Stimulated activated CD8-positive, alpha-beta memory T cell treated with anti-CD3 and anti-CD28 coated beads, Interleukin-12 subunit alpha, Interleukin-12 subunit beta, amount 100 ng/mL, for 24 hours (primary cell): ENCODE data around the gene TSPOAP1.
"Not testable (repeated sequence)": the region's sequence is repeated elsewhere in the genome, so short reads cannot be mapped to it uniquely, and the experiment has no call there.

Source experiments
- DNase-seq: peaks from one replicate; pipeline ENCODE4 v3.0.0-alpha.2; 2020; ENCODE audit errors: extremely low read depth

Gene TSPOAP1

DNA sequence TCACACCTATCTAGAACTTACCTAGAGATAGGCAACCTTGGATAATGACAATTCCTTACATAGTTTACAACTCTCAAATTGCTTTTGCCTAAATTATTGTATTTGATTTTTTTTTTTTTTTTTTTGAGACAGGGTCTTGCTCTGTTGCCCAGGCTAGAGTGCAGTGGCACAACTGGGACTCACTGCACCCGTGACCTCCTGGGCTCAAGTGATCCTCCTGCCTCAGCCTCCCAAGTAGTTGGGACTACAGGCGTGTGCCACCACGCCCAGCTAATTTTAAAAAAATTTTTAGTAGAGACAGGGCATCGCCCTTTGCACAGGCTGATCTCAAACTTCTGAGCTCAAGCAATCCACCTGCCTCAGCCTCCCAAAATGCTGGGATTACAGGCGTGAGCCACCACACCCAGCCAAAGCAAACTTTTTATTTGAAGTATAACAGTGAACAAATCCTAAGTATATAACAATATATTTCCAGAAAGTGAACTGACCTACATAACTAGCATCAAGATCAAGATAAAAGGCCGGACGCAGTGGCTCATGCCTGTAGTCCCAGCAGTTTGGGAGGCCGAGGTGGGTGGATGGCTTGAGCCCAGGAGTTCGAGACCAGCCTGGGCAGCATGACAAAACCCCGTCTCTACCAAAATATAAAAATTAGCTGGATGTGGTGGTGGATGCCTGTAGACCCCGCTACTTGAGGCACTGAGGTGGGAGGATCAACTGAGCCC lies 12.7 kb upstream of the TSPOAP1 start:
- DNase-seq, result not testable (repeated sequence)

DNA sequence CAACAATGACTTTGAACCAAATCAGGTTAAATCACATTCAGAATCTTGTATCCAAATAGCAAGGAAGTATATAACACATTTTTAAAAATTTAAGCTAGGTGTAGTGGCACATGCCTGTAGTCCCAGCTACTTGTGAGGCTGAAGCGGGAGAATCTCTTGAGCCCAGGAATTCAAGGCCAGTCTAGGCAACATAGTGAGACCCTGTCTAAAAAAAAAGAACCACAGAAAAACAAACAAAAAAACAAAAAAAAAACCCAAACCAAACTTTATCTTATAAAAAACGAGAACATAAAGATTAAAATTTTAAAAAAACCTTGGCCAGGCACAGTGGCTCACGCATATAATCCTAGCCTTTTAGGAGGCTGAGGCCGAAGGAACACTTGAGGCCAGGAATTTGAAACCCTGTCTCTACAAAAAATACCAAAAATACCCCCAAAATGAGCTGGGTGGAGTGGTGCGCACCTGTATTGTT lies 11.8 kb upstream of the TSPOAP1 start:
- no peak for DNase-seq

DNA sequence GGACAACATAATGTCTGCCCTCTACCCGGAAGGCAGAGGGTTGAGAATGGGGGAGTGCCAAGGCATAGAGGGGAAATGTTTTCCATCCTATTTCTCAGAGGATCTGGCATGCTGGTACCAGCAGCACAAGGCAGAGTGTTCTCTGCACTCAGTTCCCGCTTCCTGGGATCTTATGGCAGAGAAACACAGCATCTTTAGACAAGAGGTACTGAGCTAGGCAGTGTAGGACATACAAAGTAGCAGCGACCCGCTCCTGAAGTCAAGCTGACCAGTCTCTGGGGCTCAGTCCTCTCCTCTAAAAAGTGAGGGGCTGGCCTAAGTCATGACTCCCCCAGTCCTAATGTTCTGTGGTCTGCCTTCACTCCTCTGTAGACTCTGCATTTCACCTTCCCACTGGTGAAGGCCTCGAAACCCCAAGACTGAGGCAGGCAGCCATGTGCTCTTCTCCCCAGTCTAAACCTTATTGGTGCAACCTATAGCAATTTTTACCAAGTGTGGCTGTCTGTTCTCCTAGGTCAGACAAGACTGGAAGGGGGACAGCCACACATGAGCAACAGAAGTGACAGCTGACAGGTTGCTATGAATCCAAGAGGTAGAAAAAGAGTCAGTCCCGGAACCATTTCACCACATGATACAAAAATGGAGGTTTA lies 11.3 kb upstream of the TSPOAP1 start:
- DNase-seq, result no peak

DNA sequence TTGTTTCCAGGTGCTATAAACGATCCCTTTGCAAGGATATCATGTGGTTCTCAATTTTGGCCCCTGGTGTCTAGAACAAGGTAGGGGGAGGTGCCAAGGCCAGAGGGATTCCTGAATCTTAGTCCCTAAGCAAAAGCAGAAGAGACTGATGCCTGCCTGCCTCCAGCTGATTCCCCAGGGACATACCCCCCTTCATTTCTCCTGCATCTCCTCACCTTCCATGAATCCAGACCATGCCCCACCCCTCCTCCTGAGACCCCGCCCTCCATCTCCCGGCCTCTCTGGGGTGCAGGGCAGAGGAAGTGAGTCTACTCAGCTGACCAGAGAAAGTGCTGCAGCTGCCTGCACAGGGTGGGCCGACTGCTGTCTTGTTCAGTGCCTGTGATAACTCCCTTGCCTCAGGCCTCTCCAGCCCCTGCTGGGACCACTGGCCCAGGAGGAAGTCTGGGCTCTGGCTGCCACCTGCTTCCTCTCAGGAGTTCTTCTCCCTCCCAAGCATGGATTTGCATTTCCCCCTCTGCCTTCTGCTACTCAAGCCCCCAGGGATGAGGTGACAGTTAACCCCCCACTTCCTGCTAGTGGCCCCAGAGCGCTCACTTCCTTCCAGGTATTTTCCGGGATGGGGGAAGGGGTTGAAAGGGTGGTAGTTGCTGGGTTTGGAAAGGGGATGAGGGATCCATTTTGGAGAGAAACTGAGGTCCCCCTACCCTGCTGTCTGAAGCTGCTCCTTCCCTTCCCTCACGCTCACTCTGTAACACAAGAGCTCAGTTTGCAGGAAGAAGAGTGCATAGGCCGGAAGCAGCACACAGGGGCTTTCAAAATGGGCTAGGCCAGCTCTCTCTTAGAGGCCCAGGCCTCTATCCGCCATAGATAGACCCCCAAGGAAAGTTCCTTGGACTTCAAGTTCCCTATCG lies 10.5 kb upstream of the TSPOAP1 start:
- no peak for DNase-seq

DNA sequence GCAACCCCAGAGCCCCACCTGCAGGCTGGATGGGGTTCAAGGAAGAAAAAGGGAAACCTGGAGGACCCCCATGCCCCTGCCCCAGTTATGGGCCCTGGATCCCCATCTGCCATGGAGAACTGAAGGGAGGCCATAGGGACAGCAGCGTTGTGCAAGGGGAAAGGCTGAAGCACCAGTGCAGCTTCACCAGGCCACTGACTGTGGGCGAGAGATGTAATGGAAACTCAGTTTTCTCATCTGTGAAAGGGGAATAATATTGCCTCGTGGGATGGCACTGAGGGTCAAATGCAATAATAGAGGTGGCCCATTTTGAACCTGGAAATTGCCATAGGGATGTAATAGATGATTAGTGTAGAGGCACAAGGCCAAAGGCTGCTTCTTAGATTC lies 9.9 kb upstream of the TSPOAP1 start:
- DNase-seq, result no peak

DNA sequence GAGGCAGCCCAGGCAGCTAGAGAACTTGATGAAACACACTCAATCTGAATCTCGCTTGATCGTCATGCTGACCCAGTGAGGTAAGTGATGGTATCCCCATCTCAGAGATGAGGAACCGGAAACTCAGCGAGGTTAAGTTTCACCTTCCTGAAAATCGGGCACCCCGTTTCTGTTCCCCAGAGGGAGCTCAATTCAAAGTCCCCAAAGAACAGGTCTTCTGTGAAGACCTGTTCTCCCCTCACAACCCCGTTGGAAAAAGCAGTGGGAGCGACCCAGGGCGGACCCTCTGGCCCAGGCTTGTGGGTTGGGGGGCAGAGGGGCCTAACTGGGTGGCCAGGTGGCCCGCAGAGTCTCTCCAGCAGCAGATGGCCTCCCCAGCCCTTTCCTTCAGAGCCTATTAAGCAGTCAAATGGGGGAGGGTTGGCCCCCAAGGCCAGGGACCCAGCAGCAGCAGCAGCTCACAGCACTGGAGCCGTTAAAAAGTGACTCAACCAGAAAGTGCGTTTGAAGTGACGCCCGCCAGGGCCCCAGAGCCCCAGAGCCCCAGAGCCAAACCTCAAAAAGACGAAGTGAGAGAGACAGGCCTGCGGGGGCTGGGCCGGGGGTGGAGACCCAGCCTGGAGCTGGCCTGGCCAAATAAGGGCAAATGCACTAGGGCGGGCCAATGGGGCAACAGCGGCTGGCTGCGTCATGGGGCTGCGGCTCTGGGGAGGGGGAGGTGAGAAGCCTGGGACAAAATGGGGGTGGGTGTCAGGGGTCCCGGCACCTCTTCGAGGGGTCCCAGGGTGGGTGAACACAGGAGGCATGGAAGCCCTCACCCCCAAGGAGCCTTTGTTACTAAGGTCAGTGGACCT lies 9.2 kb upstream of the TSPOAP1 start:
- DNase-seq, result no peak

DNA sequence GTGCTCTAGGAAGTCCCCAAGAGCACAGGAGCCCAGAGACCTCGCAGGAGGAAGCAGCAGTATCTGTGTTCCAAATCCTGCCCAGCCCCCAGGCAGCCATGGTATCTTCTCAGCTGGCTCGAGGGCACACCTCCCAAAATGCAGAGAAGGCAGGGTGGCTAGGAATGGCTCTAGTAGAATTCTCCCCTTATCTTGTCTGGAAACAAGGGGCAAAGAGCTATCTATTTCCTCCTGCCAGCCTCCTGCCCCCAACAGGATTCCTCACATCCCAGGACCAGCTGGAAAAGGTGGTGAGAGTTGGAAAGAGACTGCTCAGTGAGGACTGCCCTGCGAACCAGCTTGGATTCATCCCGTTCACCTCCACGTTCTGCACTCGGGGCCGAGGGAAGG lies 8.6 kb upstream of the TSPOAP1 start:
- DNase-seq, result no peak

DNA sequence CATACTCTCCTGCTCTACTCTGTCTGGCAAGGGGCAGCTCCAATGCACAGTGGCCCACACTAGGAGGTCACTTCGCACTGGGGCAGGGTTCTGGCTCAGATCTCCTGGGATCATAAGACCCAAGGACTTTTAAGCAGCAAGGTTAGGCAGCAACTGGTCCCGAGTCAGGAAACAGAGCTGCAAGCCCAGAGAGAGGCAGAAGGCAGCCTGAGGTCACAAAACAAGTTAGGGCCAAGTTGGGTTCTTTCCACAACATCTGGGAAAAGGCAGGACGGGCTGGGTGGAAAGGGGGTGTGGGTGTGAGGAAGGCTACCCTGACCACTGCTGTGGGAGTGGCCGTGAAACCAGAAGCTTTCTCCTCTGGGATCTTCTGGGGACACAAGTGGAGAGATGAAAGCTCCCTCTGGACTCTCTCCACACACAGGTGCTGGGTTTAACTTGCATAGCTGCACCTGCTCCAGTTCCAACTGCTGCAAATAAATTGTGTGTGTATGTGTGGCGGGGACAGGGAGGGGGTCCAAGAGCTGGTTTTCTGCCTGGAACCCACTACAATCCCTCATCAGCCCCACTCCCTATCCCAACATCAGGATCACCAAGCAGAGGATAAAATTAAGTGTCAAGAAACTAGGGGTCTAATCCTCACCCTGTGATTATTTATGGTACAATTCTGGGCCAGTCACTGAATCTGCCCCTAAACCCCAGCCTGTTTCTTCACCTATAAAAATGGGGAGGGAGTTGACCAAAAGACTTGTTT lies 8.0 kb upstream of the TSPOAP1 start:
- DNase-seq, result no peak

DNA sequence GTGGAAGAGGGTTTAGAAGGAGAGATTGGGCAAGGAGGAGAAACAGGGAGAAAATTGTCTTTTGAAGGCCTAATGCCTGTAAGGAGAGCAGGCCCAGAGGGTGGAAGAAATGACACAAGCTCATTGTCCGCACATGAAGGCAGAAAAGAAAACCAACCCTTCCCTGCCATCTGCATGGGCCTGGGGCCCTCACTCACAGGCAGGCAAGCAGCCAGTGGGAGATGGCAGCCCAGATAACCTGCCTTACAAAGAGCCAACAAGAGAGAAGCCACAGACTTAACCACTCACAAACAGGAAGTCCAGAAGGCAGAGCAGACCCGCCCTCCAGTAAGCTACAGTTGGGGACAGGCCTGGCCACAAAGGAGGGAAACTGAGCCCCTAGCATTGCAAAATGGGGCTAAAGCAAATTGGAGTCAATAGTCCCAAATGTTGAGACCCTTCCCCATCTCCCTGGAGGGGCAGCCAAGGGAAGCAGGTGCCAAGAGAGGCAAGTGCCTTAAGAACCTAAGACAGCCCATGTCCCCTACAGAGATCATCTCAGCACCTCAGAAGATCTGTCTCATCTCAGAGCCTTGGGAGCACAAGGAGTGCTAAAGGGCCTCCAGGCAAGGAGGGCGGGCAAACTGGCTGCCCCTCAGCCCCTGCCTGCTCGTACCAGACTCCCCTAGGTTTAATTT lies 7.3 kb upstream of the TSPOAP1 start:
- no peak for DNase-seq

DNA sequence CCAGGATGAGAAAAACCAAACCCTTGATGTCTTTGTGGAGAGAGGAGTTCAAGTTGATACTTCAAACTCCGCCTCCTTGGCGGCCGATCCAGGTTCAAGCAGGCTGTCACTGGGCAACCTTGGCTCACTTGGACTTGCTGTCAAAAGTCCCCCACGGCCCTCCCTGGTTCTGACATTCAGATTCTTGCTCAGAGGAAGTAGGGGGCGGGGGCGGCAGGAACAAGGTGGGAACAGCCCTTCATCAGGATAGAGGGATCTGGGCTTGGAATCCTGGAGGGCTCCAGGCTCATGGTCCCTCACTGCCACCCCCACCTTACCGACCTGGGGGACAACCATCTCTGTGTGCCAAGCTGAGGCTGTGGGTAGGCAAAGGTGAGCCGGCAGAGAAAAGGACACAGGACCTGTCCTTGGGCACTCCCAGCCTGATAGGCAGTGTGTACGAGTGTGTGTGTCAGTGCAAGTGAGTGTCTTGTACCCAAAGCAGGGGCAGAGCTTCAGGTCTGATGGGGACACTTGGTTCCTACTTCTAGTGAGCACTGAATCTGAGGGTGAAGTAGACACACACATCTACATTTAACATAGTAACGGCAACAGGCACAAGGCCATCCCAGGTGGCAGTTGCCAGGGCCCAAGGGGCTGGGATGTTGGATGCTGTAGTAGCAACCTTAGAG lies 6.6 kb upstream of the TSPOAP1 start:
- no peak for DNase-seq

DNA sequence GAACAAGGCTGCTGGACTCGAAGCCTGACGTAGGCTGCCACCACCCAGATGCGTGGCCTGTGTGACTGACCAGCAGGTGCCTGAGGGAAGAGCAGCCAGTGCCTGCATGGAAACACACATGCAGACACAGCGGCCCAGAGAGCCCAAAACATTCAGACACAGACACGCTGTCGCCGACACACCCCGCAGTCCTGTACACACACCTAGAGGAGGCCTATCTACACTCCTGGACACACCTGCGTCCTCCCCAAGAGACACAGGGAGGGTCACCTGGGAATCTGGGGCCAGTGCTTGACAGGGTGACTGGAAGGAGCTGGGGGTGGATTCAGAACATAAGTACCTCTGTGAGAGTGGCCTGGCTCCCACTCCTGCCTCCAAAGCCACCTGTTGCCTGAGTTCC lies 6.1 kb upstream of the TSPOAP1 start:
- no peak for DNase-seq

DNA sequence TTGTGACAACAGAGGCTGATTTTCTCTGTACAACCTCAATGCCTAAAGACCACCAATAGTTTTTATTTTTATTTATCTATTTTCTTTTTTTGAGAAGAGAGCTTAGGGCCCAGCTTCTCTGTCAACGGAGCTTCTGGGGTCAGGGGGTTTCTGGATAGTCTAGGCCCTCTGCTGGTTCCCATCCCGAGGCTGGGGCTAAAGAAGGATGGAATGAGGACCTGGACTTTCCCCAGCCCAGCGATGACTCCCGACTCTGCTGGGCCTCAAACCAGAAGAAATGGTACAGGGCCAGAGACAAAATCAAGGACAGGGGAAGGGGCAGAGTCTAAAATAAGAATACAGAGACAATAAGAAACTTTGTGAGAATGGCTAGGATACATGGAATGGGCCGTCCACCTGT lies 5.7 kb upstream of the TSPOAP1 start:
- DNase-seq, result no peak

DNA sequence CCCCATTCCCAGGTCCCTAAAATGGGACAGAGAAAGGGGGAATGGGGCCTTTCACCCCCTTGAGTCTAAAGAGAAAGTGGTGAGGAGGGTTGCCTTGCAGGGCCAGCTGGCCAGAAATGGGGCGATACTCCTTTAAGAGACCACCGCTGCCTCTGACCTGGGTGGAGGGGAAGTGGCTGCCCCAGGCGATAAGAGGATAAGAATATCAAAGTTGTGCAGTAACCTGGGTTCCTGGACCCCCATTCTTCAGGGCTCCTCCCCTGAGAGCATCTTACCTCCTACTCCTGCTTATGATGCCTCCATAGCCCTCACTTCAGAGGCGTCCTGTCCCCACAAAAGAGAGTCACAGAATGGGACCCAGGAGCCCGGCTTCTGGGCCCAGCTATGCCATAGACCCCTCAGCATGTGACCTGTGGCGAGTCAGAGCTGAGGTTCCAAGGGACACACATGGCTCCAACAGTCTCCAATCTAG lies 5.2 kb upstream of the TSPOAP1 start:
- no peak for DNase-seq

DNA sequence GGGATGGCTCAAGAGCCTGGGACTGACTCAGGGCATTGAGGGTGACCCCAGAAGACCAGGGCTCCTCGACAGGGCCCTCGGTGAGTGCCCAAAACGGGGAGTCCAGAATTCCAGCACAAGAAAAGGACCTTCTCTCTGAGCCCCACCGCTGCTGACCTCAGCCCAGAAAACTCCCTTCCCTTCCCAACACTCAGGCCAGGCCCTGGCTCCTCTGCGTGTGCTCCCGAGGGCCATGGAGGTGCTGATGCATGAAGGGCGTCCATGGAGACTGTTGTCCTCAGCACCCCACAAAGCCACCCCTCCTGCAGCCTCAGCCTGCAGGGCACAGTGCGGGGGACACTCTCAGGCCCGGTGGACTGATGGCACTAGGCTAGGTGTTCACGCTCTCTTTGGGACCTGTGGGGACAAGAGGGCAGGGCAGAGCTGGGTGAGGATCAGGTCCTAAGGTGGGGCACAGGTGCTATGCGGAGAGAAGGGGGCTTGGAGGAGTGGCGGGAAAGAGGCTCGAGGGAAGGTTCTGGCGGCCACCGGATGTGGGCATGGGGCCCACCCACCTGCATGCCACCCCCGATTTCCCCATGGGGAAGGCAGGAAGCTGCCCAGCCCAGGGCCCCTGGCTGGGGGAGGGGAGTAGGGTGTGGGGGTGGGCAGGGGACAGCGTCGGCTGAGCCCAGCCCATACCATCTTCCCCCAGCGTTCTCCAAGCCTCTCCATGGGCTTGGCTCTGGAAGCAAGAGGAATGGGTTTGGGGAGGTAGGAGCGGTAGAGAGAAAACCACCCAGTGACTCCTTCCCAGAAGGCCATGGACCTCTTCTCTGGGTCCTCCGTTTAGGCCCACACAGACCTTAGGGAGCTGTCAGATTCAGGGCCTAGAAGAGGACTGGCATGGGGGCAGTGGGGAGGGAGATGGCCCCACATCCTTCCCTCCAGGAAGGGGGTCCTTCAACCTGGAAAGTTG lies 4.5 kb upstream of the TSPOAP1 start:
- DNase-seq, result no peak

DNA sequence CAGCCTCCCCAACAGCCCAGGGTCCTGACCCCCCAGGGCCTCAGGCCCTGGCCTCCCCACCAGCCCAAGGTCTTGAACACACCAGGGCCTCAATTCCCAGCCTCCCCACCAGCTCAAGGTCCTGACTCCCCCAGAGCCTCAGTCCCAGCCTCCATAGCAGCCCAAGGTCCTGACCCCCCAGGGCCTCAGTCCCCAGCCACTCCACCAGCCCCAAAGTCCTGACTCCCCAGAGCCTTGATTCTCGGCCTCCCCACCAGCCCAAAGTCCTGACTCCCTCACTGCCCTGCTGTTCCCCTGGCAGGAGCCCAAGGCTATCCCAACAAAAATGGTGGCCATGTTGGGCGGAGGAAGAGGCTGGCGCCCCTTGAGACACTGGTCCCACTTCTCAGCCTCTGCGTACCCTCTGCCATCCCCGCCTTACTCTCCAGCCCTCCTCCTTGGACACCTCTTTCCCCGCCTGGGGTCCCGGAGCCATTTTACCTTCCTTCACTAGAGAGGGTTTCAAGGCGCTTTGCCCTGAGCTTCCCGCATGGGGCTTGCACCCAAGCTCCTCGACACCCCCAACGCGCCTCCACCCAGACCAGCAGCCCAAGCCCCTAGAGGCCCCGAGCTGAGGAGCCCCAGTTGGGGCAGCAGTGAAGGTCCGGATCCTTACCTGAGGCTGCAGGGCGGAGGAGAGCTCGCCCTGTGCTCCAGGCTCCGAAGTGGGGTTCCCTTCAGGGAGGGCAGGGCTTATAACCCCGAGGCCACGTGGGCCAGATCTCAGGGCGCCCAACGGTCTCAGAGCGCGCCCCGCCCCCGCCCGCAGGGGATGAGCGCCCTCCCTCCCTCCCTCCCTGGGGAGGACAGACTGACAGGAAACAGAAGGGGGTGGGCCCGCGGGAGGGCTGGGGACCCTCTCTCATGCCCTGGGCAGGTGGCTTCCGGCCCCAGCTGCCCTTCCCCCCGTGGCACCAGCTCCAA lies 3.5 kb upstream of the TSPOAP1 start:
- DNase-seq, result no peak

DNA sequence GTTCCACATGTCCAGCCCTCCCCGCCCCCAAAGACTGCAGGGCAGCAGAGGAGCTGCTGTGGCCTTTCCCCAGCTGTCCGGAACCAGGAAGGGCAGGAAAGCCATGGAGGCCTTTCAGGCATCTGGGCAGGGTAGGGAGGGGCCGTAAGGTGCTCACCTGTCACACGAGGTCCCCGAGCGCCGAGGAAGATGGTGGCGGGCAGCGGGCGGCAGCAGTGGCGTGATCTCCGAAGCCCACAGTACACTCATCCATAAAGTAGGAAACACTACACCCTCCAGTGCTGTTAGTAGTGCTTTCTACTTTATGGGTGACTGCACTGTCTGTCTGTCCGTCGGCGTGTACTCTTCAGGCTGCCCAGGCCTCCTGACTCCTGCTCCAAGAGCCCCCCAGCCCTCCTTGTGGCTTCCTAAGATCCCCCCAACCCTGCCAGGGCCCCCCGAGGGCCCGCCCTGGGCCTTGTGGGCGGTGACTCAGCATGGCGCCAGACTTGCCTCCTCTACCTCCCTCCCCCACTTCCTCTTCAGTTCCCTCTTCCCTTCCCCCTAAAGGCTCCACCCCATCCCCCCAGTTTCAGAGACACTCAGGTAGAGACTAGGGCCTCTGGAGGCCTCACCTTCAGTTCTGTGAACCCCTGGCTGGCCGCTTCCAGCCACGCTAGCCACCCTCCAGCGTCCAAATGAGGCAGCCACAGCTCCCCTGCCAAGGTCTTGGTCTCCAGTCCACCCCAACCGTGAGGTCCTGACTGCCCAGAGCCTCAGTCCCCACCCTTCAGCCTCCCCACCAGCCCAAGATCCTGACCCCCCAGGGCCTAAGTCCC lies 2.6 kb upstream of the TSPOAP1 start:
- DNase-seq, result no peak
